Measurements from ENCODE around the gene RPS6KA4. TPM values are rescaled to one million over a fixed set of nuclear protein-coding genes. Genes with fewer than 3 reads are reported as not detected.

RPS6KA4 gene
- total and polyA plus RNA-seq, 2 of the 13 experiments (the other 11 are each of a cell fraction or from before 2014, with no cell fraction given): 8.9 to 14.2 TPM

DNA sequence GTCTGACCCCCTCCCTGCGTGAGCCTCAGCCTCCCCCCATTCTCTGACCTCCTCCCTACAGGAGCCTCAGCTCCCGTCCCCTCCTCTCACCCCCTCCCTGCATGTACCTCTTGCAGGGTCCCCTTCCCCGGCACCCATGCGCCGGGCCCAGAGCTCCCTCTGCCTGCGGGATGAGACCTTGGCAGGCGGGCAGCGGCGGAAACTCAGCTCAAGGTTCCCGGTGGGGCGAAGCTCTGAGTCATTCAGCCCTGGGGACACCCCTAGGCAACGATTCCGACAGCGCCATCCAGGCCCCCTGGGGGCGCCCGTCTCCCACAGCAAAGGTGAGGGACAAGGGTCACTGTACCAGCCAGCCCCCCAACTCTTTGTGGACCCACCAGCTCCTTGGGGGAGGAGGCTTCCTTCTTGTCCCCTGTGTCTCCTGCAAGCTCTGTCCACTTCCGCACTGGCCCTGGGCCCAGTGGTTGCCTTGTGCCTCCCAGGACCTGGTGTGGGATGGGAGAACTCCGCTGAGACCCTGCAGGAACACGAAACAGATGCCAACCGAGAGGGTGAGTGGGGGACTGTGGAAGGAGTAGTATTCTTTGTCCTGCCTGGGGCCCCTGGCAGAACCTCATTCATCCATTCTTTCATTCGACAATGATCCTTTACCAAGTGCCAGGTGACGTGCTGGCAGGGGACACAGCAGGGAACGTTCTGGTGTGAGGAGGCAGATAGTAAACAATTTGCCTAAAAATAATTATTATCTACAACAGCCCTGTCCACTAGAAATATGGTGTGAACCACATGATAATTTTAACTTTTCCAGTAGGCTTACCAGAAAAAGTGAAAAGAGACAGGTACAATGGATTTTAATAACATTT, 3.7 kb upstream of the RPS6KA4 start (continued):
- 0 out of 2 replicates have a peak, but pooled peaks have one; percentile 24 for TF ChIP-seq FOXC1 (CRISPR knock-in tag; IDR thresholded peaks at IDR 0.05; ENCODE audit: borderline replicate concordance)
- TF ChIP-seq, protein P1, sequence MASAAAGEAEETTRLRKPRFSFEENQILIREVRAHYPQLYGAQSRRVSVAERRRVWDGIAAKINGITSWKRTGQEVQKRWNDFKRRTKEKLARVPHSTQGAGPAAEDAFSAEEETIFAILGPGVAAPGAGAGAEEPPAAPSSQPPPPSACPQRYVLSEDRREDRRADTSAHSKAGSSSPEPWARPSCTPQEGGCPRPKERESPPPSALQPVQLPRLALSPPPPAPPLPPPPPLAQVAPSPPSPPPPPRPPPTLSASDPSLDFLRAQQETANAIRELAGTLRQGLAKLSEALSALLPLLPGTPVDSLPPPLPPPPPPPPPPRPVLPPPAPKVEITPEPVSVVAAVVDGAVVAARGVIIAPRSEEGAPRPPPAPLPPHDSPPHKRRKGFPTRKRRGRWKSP (CRISPR knock-in tag; IDR thresholded peaks at IDR 0.05): peak; percentile 43; the same call in 1 of the 2 replicates
- no peak for TF ChIP-seq SAFB2 (CRISPR knock-in tag; IDR thresholded peaks at IDR 0.05; ENCODE audit: borderline replicate concordance, low read depth)
- TF ChIP-seq, protein P2, sequence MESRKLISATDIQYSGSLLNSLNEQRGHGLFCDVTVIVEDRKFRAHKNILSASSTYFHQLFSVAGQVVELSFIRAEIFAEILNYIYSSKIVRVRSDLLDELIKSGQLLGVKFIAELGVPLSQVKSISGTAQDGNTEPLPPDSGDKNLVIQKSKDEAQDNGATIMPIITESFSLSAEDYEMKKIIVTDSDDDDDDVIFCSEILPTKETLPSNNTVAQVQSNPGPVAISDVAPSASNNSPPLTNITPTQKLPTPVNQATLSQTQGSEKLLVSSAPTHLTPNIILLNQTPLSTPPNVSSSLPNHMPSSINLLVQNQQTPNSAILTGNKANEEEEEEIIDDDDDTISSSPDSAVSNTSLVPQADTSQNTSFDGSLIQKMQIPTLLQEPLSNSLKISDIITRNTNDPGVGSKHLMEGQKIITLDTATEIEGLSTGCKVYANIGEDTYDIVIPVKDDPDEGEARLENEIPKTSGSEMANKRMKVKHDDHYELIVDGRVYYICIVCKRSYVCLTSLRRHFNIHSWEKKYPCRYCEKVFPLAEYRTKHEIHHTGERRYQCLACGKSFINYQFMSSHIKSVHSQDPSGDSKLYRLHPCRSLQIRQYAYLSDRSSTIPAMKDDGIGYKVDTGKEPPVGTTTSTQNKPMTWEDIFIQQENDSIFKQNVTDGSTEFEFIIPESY (CRISPR knock-in tag; IDR thresholded peaks at IDR 0.05): no peak; the same call in 1 of the 2 replicates
- TF ChIP-seq, protein P3, sequence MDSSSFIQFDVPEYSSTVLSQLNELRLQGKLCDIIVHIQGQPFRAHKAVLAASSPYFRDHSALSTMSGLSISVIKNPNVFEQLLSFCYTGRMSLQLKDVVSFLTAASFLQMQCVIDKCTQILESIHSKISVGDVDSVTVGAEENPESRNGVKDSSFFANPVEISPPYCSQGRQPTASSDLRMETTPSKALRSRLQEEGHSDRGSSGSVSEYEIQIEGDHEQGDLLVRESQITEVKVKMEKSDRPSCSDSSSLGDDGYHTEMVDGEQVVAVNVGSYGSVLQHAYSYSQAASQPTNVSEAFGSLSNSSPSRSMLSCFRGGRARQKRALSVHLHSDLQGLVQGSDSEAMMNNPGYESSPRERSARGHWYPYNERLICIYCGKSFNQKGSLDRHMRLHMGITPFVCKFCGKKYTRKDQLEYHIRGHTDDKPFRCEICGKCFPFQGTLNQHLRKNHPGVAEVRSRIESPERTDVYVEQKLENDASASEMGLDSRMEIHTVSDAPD (CRISPR knock-in tag; IDR thresholded peaks at IDR 0.05): no peak
- no peak for TF ChIP-seq SOX13 (IDR thresholded peaks at IDR 0.05)
- peak in 1 of 2 experiments; percentile 20; a peak in 1 of 4 replicates for TF ChIP-seq SOX13 (CRISPR knock-in tag; conservative IDR thresholded peaks at IDR 0.05 in 1 of 2, IDR thresholded peaks at IDR 0.05 in 1 of 2)
- TF ChIP-seq, protein P4, sequence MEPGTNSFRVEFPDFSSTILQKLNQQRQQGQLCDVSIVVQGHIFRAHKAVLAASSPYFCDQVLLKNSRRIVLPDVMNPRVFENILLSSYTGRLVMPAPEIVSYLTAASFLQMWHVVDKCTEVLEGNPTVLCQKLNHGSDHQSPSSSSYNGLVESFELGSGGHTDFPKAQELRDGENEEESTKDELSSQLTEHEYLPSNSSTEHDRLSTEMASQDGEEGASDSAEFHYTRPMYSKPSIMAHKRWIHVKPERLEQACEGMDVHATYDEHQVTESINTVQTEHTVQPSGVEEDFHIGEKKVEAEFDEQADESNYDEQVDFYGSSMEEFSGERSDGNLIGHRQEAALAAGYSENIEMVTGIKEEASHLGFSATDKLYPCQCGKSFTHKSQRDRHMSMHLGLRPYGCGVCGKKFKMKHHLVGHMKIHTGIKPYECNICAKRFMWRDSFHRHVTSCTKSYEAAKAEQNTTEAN (CRISPR knock-in tag; conservative IDR thresholded peaks at IDR 0.05): no peak
- TF ChIP-seq ZNF224 (CRISPR knock-in tag; IDR thresholded peaks at IDR 0.05): no peak
- TF ChIP-seq MAZ (IDR thresholded peaks at IDR 0.05; ENCODE audit: borderline replicate concordance, low read depth, low read length): peak; percentile 68; the same call in 1 of the 2 replicates
- peak; percentile 75; the same call in 1 of the 2 replicates for TF ChIP-seq MAZ (CRISPR knock-in tag; IDR thresholded peaks at IDR 0.05; ENCODE audit: low read depth)
- no peak for TF ChIP-seq HES4 (CRISPR knock-in tag; IDR thresholded peaks at IDR 0.05; ENCODE audit: borderline replicate concordance)
- no peak for TF ChIP-seq ONECUT2 (CRISPR knock-in tag; IDR thresholded peaks at IDR 0.05)
- TF ChIP-seq ZNF589 (CRISPR knock-in tag; conservative IDR thresholded peaks at IDR 0.05): peak; percentile 61; the same call in 1 of the 2 replicates
- TF ChIP-seq, protein P5, sequence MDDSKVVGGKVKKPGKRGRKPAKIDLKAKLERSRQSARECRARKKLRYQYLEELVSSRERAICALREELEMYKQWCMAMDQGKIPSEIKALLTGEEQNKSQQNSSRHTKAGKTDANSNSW (CRISPR knock-in tag; IDR thresholded peaks at IDR 0.05; ENCODE audit: borderline replicate concordance): no peak
- peak; percentile 95 for TF ChIP-seq XRCC5 (optimal IDR thresholded peaks at IDR 0.05; ENCODE audit: low read length)
- TF ChIP-seq GFI1 (CRISPR knock-in tag; IDR thresholded peaks at IDR 0.05; ENCODE audit: borderline replicate concordance): 0 out of 2 replicates have a peak, but pooled peaks have one; percentile 43
- TF ChIP-seq ZNF788 (CRISPR knock-in tag; IDR thresholded peaks at IDR 0.05; ENCODE audit: borderline replicate concordance): no peak; the same call in 1 of the 2 replicates
